Stimulated activated CD4-positive, alpha-beta T cell treated with anti-CD3 and anti-CD28 coated beads, Interleukin-1b, Interleukin-23, amount 100 ng/mL, for 48 hours (primary cell): ENCODE results near the gene BSG.
"Not testable (repeated sequence)": the region's sequence is repeated elsewhere in the genome, so short reads cannot be mapped to it uniquely, and the experiment has no call there.

Experiments used
- DNase-seq: peaks from one replicate; pipeline ENCODE4 v3.0.0-alpha.2; 2020

BSG gene

GRCh38 chr19:588741-589692, 16.6 kb downstream of the BSG start:
- DNase-seq, result no peak

GRCh38 chr19:589693-590395, 17.4 kb downstream of the BSG start, which contains the start of gene HCN2:
HCN2 (plus strand) TSS chr19:589881; CDS start chr19:589946, 65 bp downstream.
- no peak for DNase-seq

GRCh38 chr19:590396-590745, 18.0 kb downstream of the BSG start:
- no peak for DNase-seq

- DNase-seq, result no peak
Measured at GRCh38 chr19:590750-591098, 18.3 kb downstream of the BSG start.

GRCh38 chr19:591099-591958, 18.9 kb downstream of the BSG start:
- DNase-seq, result no peak

GRCh38 chr19:592101-592500, 19.7 kb downstream of the BSG start:
- no peak for DNase-seq

- no peak for DNase-seq
Measured at GRCh38 chr19:593055-593454, 20.7 kb downstream of the BSG start.

GRCh38 chr19:593505-593904, 21.1 kb downstream of the BSG start:
- no peak for DNase-seq

GRCh38 chr19:594265-594870, 22.0 kb downstream of the BSG start:
- no peak for DNase-seq

- no peak for DNase-seq
Measured at GRCh38 chr19:595326-596262, 23.2 kb downstream of the BSG start.

GRCh38 chr19:596263-596655, 23.9 kb downstream of the BSG start:
- no peak for DNase-seq

GRCh38 chr19:597406-598315, 25.3 kb downstream of the BSG start:
- DNase-seq, result peak; percentile 38

- DNase-seq, result no peak
Measured at GRCh38 chr19:601310-601709, 28.9 kb downstream of the BSG start.

GRCh38 chr19:601790-602189, 29.4 kb downstream of the BSG start:
- no peak for DNase-seq

- no peak for DNase-seq
Measured at GRCh38 chr19:602391-603301, 30.2 kb downstream of the BSG start.

GRCh38 chr19:603302-603639, 30.9 kb downstream of the BSG start:
- not testable (repeated sequence) for DNase-seq

GRCh38 chr19:603779-604178, 31.4 kb downstream of the BSG start:
- not testable (repeated sequence) for DNase-seq

GRCh38 chr19:604355-604754, 32.0 kb downstream of the BSG start:
- peak; percentile 80 for DNase-seq
